WI38 (cell line): ENCODE measurements around the gene SLC9A4.

Experiments
- H3K4me3 ChIP-seq: 2 replicates; pipeline ENCODE4 v1.5.1; 2011; ENCODE audit warnings: low read depth, mild to moderate bottlenecking, control low read depth, low read length
- TF ChIP-seq, protein P1 (sequence below): IDR thresholded peaks from 2 replicates; pipeline ENCODE4 v1.5.1; 2012; ENCODE audit warnings: low read depth, mild to moderate bottlenecking, control low read depth, low read length

SLC9A4 gene

DNA sequence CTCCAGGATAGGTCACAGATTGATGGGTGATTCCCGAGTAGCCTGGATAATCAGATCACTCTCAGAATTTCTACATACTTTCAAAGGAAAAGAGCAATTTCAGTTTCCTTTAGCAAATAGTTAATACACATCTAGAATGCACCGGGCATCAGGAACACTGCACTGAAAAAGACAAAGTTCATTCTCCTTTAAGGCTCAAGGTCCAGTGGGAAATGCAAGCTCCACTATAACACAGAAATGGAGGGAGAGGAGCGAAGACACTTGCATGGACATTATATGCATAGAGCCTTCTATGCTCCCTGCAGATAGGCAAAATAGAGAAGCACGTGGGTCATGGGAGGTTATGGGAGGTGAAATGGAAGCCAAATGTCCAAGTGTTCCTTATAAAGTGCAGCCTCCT is 49.1 kb downstream of the SLC9A4 start:
- TF ChIP-seq, protein P1, sequence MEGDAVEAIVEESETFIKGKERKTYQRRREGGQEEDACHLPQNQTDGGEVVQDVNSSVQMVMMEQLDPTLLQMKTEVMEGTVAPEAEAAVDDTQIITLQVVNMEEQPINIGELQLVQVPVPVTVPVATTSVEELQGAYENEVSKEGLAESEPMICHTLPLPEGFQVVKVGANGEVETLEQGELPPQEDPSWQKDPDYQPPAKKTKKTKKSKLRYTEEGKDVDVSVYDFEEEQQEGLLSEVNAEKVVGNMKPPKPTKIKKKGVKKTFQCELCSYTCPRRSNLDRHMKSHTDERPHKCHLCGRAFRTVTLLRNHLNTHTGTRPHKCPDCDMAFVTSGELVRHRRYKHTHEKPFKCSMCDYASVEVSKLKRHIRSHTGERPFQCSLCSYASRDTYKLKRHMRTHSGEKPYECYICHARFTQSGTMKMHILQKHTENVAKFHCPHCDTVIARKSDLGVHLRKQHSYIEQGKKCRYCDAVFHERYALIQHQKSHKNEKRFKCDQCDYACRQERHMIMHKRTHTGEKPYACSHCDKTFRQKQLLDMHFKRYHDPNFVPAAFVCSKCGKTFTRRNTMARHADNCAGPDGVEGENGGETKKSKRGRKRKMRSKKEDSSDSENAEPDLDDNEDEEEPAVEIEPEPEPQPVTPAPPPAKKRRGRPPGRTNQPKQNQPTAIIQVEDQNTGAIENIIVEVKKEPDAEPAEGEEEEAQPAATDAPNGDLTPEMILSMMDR, result no peak

DNA sequence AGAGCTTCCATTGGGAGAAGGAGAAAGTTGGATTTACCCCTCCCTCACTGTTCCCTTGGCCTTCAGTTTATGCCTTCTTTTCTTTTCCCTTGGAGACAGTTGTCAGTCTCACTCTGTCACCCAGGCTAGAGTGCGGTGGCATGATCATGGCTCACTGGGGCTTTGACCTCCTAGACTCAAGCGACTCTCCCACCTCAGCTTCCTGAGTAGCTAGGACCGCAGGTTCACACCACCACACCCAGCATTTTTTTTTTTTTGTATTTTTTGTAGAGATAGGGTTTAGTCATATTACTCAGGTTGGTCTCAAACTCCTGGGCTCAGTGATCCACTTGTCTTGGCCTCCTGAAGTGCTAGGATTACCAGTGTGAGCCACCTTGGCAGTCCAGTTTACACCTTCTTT is 49.9 kb downstream of the SLC9A4 start:
- TF ChIP-seq, protein P1, result no peak
- no peak overlapping the region for H3K4me3 ChIP-seq

More for the DNA sequence above, 49.1 kb downstream of the SLC9A4 start:
- no peak overlapping the region for H3K4me3 ChIP-seq

GRCh38 chr2:102523651-102524050 is 50.6 kb downstream of the SLC9A4 start:
- TF ChIP-seq, protein P1, result no peak

DNA sequence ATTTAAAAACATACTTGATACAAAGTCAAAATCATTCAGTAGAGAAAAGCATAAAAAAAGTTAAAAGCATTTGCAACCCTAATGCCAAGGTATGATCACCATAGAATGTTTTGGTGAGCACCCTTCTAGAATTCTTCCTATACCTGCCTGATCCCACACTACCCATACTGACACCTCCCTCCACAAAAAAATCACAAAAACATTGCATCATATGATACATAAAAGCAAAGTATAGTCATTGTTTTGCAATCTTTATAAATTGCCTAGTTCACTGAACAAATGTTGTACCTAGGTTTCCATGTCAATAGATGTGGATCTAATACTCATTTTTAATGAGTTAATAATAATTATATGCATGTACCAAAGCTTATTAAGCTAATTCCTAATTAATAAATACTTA is 54.1 kb downstream of the SLC9A4 start:
- H3K4me3 ChIP-seq, result no peak overlapping the region
- TF ChIP-seq, protein P1, result no peak

More at GRCh38 chr2:102523651-102524050, 50.6 kb downstream of the SLC9A4 start:
- H3K4me3 ChIP-seq, result no peak overlapping the region

- H3K4me3 ChIP-seq, result no peak overlapping the region
- TF ChIP-seq, protein P1, result no peak
These were observed 65.5 kb downstream of the SLC9A4 start for GRCh38 chr2:102538491-102538890.

DNA sequence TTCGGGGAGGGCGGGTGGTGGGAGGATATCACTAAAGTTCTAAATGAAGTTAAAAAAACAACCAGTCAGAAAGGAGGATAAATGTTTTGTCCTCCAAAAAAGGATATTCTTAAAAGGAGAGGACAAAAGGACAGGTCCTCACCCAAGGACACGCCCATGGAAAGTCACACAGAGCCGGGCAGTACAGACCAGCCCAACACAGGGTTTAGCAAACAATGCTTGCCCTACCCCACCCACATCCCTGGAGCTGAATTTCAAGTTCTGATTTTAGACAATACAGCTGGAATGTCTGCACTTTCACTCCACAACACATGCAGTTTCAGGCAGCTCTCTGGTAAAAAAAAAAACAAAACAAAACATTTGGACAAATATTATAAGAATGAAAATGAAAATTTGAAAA is 67.9 kb downstream of the SLC9A4 start:
- TF ChIP-seq, protein P1, result no peak
- H3K4me3 ChIP-seq, result no peak overlapping the region

DNA sequence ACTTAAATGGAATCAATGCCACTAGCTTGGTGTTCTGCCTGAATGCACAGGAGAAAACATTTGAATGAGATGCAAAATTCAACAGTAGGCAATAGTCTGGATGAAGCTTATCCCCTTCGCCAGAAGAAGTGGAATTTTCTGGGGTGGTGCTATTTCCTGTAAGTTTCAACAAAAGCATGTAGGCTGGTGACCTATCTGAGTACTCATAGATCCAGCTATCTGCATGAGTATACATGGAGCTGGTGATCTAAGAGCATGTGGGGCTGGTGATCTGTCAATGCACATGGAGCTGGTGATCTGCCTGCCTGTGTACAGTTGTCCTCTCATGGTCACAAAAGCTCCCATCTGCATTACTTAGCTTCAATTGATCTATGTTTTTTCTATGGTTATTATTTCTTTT is 71.2 kb downstream of the SLC9A4 start:
- TF ChIP-seq, protein P1, result no peak
- H3K4me3 ChIP-seq, result no peak overlapping the region
